MM.1S (cell line): ENCODE results near the gene SMAD3.

Experiments used
- DNase-seq: peaks from one replicate; pipeline ENCODE4 v3.0.0-alpha.2; 2015
- H2AFZ ChIP-seq: fragments of 300-600 bp; sonication (generic); 2 replicates; pipeline ENCODE4 v1.6.0; 2016; ENCODE audit warnings: antibody characterized with exemption, low read length
- H3F3A ChIP-seq: fragments of 300-600 bp; sonication (generic); 2 replicates; pipeline ENCODE4 v1.6.1; 2016; ENCODE audit warnings: mild to moderate bottlenecking, antibody characterized with exemption, low read length, moderate library complexity, mixed read lengths; ENCODE audit not compliant: insufficient read depth
- H3K27ac ChIP-seq: fragments of 300-600 bp; sonication (generic); 2 replicates; pipeline ENCODE4 v1.5.1; 2016; ENCODE audit warnings: mild to moderate bottlenecking, low read length
- H3K27me3 ChIP-seq: fragments of 300-600 bp; sonication (generic); replicated peaks from 2 replicates; pipeline ENCODE4 v1.6.0; 2016; ENCODE audit warnings: low read length; ENCODE audit not compliant: insufficient read depth
- H3K36me3 ChIP-seq: fragments of 300-600 bp; sonication (generic); replicated peaks from 2 replicates; pipeline ENCODE4 v1.6.1; 2016; ENCODE audit warnings: mild to moderate bottlenecking, low read length, mixed read lengths; ENCODE audit not compliant: insufficient read depth
- H3K4me1 ChIP-seq: fragments of 300-600 bp; sonication (generic); 2 replicates; pipeline ENCODE4 v1.6.1; 2016; ENCODE audit warnings: low read length, mixed read lengths
- H3K4me2 ChIP-seq: fragments of 300-600 bp; sonication (generic); 2 replicates; pipeline ENCODE4 v1.6.0; 2016; ENCODE audit warnings: low read depth, low read length
- H3K4me3 ChIP-seq: fragments of 300-600 bp; sonication (generic); 2 replicates; pipeline ENCODE4 v1.5.1; 2016; ENCODE audit warnings: low read length, mixed read lengths
- H3K79me2 ChIP-seq: fragments of 300-600 bp; sonication (generic); 2 replicates; pipeline ENCODE4 v1.6.1; 2016; ENCODE audit warnings: mixed run types, low read length, mixed read lengths
- H3K9ac ChIP-seq: fragments of 300-600 bp; sonication (generic); 2 replicates; pipeline ENCODE4 v1.6.1; 2016; ENCODE audit warnings: low read length, mixed read lengths
- H3K9me2 ChIP-seq: fragments of 300-600 bp; sonication (generic); replicated peaks from 2 replicates; pipeline ENCODE4 v1.6.1; 2016; ENCODE audit warnings: mild to moderate bottlenecking, low read length, mixed read lengths; ENCODE audit not compliant: insufficient read depth
- H3K9me3 ChIP-seq: fragments of 300-600 bp; sonication (generic); replicated peaks from 2 replicates; pipeline ENCODE4 v1.6.1; 2016; ENCODE audit warnings: mild to moderate bottlenecking, low read length, mixed read lengths; ENCODE audit not compliant: insufficient read depth
- H4K20me1 ChIP-seq: fragments of 300-600 bp; sonication (generic); 2 replicates; pipeline ENCODE4 v1.6.1; 2016; ENCODE audit warnings: mild to moderate bottlenecking, low read length, moderate library complexity, mixed read lengths; ENCODE audit not compliant: insufficient read depth
- EZH2 ChIP-seq: fragments of 300-600 bp; sonication (generic); optimal IDR thresholded peaks from 2 replicates; pipeline ENCODE3; 2017; ENCODE audit warnings: low read depth, mild to moderate bottlenecking, antibody characterized with exemption, low read length, mixed read lengths
- EZH2phosphoT487 ChIP-seq: fragments of 300-600 bp; sonication (generic); IDR thresholded peaks from 2 replicates; pipeline ENCODE4 v1.6.1; 2018; ENCODE audit warnings: antibody characterized with exemption, low read length
- TF ChIP-seq, protein P1 (sequence below): fragments of 300-600 bp; sonication (generic); IDR thresholded peaks from 2 replicates; pipeline ENCODE4 v1.5.1; 2016; ENCODE audit warnings: antibody characterized with exemption, low read length, mixed read lengths

The SMAD3 gene

GRCh38 chr15:67134871-67135492, 69.6 kb downstream of the SMAD3 start:
- Histone ChIP-seq H3K4me2 (peak overlapping the region; percentile 89), H3K27me3 (no peaks in the 10 kb centered on the region), H3K4me1 (peaks cover 43% of the 10 kb centered on the region), H3K9ac (peak overlapping the region; percentile 61), H3K36me3 (no peaks in the 10 kb centered on the region), H3K27ac (peak overlapping the region; percentile 81), H3K4me3 (peak overlapping the region; percentile 42), H3K9me2 (no peaks in the 10 kb centered on the region), H3F3A (peaks cover 25% of the 10 kb centered on the region), H4K20me1 (no peaks in the 10 kb centered on the region), H2AFZ (peak overlapping the region; percentile 12; the same call in 1 of the 2 replicates), H3K79me2 (peaks cover 73% of the 10 kb centered on the region), H3K9me3 (no peaks in the 10 kb centered on the region)
- TF ChIP-seq EZH2 (no peak), EZH2phosphoT487 (no peak)
- TF ChIP-seq, protein P1, sequence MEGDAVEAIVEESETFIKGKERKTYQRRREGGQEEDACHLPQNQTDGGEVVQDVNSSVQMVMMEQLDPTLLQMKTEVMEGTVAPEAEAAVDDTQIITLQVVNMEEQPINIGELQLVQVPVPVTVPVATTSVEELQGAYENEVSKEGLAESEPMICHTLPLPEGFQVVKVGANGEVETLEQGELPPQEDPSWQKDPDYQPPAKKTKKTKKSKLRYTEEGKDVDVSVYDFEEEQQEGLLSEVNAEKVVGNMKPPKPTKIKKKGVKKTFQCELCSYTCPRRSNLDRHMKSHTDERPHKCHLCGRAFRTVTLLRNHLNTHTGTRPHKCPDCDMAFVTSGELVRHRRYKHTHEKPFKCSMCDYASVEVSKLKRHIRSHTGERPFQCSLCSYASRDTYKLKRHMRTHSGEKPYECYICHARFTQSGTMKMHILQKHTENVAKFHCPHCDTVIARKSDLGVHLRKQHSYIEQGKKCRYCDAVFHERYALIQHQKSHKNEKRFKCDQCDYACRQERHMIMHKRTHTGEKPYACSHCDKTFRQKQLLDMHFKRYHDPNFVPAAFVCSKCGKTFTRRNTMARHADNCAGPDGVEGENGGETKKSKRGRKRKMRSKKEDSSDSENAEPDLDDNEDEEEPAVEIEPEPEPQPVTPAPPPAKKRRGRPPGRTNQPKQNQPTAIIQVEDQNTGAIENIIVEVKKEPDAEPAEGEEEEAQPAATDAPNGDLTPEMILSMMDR = no peak
- no peak for DNase-seq

DNA sequence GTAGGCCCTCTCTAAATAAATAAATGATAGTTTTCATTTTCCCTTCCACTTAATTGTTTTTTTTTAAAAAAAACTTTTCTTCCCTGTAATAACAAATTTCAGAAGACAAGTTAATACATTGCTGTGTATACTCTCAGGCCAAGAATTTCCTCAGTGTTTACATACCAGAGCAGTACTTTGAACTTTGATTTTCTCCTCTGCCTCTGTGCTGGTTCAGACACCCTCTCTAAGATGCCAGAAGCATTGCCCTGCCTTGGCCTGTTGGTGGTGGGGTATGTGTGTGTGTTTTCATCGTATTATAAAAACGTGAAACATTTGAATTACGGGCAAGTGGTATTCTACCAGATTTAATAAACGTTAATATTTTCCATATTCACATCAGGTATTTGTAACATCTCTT, 70.1 kb downstream of the SMAD3 start:
- Histone ChIP-seq H3F3A (peaks cover 25% of the 10 kb centered on the region), H3K9ac (peak overlapping the region; percentile 61; the same call in 1 of the 2 replicates), H3K27me3 (no peaks in the 10 kb centered on the region), H3K27ac (peak overlapping the region; percentile 81; the same call in 1 of the 2 replicates), H4K20me1 (no peaks in the 10 kb centered on the region), H3K9me2 (no peaks in the 10 kb centered on the region), H3K79me2 (peaks cover 73% of the 10 kb centered on the region), H3K36me3 (no peaks in the 10 kb centered on the region), H3K4me1 (peaks cover 43% of the 10 kb centered on the region), H3K9me3 (no peaks in the 10 kb centered on the region), H3K4me2 (peak overlapping the region; percentile 89; the same call in 1 of the 2 replicates), H2AFZ (no peak overlapping the region), H3K4me3 (no peak overlapping the region)
- no peak for DNase-seq
- TF ChIP-seq, protein P1 = no peak
- no peak for TF ChIP-seq EZH2
- no peak for TF ChIP-seq EZH2phosphoT487

GRCh38 chr15:67136802-67137201, 71.4 kb downstream of the SMAD3 start:
- TF ChIP-seq EZH2 (no peak), EZH2phosphoT487 (no peak)
- TF ChIP-seq, protein P1 = no peak
- peak overlapping the region; percentile 21; the same call in 1 of the 2 replicates for H3K4me3 ChIP-seq
- H4K20me1 ChIP-seq = no peaks in the 10 kb centered on the region
- no peaks in the 10 kb centered on the region for H3K27me3 ChIP-seq
- H3K4me1 ChIP-seq = peaks cover 43% of the 10 kb centered on the region
- H3K79me2 ChIP-seq = peaks cover 67% of the 10 kb centered on the region
- no peak overlapping the region for H3K9ac ChIP-seq
- H3K9me3 ChIP-seq = no peaks in the 10 kb centered on the region
- no peaks in the 10 kb centered on the region for H3K9me2 ChIP-seq
- H2AFZ ChIP-seq = no peak overlapping the region
- H3K27ac ChIP-seq = peak overlapping the region; percentile 51; the same call in 1 of the 2 replicates
- no peaks in the 10 kb centered on the region for H3K36me3 ChIP-seq
- H3F3A ChIP-seq = peaks cover 25% of the 10 kb centered on the region
- H3K4me2 ChIP-seq = peak overlapping the region; percentile 64
- DNase-seq = no peak
